Testis (tissue), 2 donors: Measurements from ENCODE around the gene MDH2.

Source experiments
- POLR2A ChIP-seq: fragments of 450-650 bp; IDR thresholded peaks from one replicate; pipeline ENCODE4 v1.6.1; 2017; ENCODE audit warnings: antibody characterized with exemption, mild to moderate bottlenecking, moderate library complexity
- TF ChIP-seq, protein P1 (sequence below), 3 experiments: fragments of 450-650 bp in 2 of 3; fragments of 200-600 bp in 1 of 3; sonication (generic) in 1 of 3; IDR thresholded peaks; one replicate each; pipeline ENCODE4 v1.5.1; 2016 to 2019; ENCODE audit warnings: antibody characterized with exemption in 3 of 3, mild to moderate bottlenecking in 2 of 3, moderate library complexity in 1 of 3

DNA sequence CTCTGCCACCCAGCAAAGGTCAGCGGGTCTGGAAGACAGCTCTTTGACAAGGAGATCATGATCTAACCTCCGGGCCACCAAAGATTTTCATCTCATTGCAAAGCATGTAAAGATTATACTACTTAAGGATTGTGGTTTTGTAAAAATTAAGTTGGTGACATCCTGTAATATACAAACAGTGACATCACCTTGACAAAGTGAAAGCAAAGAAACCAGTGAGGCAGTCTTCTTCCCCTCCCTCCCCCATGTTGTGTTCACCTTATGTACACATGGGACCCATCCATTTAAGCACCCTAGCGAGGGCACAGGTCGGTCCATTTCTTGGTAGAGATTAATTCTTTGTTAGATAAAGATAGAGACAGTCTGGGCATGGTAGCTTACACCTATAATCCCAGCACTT lies 3.9 kb downstream of the MDH2 start:
- TF ChIP-seq, protein P1, sequence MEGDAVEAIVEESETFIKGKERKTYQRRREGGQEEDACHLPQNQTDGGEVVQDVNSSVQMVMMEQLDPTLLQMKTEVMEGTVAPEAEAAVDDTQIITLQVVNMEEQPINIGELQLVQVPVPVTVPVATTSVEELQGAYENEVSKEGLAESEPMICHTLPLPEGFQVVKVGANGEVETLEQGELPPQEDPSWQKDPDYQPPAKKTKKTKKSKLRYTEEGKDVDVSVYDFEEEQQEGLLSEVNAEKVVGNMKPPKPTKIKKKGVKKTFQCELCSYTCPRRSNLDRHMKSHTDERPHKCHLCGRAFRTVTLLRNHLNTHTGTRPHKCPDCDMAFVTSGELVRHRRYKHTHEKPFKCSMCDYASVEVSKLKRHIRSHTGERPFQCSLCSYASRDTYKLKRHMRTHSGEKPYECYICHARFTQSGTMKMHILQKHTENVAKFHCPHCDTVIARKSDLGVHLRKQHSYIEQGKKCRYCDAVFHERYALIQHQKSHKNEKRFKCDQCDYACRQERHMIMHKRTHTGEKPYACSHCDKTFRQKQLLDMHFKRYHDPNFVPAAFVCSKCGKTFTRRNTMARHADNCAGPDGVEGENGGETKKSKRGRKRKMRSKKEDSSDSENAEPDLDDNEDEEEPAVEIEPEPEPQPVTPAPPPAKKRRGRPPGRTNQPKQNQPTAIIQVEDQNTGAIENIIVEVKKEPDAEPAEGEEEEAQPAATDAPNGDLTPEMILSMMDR (IDR thresholded peaks at IDR 0.05), result no peak
- TF ChIP-seq POLR2A, result no peak
